ENCODE measurements around the gene ZDHHC12.

The ZDHHC12 gene, protein sequence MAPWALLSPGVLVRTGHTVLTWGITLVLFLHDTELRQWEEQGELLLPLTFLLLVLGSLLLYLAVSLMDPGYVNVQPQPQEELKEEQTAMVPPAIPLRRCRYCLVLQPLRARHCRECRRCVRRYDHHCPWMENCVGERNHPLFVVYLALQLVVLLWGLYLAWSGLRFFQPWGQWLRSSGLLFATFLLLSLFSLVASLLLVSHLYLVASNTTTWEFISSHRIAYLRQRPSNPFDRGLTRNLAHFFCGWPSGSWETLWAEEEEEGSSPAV

GRCh38 chr9:128723866-128724743 lies at the start of gene ZDHHC12:
Gene ZDHHC12, minus strand, starts transcription at chr9:128724127. Its CDS starts 34 bp downstream, at chr9:128724093.
- FAIRE-seq (peak; percentile 42), DNase-seq (ENCODE audit: low spot score) (peak; percentile 99)

- DNase-seq (ENCODE audit: low spot score), result no peak
- no peak for FAIRE-seq
Observed at GRCh38 chr9:128773049-128773448, 49.1 kb upstream of the ZDHHC12 start.

GRCh38 chr9:128771745-128772519 lies 48.0 kb upstream of the ZDHHC12 start, which contains the start of gene ZER1:
Gene ZER1, minus strand, starts transcription at chr9:128771927. Its CDS starts 16,362 bp downstream, at chr9:128755565.
- FAIRE-seq, result no peak

DNA sequence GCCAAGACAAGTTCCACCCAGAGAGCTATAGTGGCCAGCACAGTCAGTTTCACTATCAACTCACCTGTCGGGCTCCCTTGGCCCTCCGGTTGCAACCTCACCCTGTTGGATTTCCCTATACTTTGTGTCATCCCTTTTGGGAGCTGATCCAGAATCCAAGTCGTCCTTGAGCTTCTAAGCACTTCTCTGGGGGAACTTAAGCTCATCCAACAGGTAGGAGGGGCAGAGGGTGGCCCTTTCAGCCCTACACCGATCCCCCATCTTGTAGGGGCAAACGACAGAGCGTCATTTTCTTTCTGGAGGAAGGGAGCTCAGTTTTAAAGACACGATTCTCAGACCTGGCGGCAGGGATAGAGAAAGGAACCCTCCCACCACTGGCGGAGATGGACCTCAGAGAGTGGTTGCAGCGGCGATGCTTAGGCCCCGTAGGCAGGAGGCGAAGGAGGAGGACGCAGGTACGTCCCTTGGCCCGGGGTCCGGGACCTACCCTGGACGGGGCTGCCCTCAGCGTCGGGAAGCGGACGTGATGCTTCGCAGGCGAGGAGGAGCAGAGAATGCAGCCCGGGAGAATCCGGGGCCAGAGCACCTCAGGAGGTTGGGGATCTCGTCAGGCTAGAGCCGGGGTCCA lies 47.3 kb upstream of the ZDHHC12 start:
- DNase-seq (ENCODE audit: low spot score), result peak; percentile 17
- FAIRE-seq, result no peak

More at GRCh38 chr9:128771745-128772519, 48.0 kb upstream of the ZDHHC12 start, which contains the start of gene ZER1:
- DNase-seq (ENCODE audit: low spot score), result peak; percentile 94

DNA sequence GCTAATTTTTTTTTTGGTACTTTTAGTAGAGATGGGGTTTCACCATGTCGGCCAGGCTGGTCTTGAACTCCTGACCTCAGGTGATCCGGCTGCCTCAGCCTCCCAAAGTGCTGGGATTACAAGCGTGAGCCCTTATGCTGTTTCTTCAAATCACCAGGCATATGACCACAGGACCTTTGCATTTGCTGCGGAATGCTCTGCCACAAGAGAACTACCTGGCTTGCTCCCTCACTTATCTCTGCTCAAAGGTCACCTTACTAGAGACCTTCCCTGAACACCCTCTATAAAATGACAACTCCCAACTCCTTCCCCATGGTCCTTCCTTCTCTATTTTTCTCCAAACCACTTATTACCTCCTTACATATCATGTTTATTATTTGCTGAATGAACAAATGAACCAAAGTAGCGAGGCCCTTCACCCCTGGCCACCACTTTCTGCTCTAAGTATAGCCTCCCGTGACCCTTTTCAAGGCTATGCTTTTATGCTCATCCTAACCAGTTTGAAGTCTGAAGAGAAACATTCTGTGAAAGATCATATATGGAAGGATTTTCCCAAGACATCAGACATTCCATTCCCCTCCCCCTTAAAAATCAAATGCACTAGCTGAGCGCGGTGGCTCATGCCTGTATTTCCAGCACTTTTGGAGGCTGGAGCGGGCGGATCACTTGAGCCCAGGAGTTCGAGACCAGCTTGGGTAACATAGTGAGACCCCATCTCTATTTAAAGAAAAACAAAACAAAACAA lies 46.5 kb upstream of the ZDHHC12 start:
- FAIRE-seq, result no peak
- DNase-seq (ENCODE audit: low spot score), result no peak

GRCh38 chr9:128768606-128769005 lies 44.7 kb upstream of the ZDHHC12 start:
- no peak for FAIRE-seq
- no peak for DNase-seq (ENCODE audit: low spot score)

DNA sequence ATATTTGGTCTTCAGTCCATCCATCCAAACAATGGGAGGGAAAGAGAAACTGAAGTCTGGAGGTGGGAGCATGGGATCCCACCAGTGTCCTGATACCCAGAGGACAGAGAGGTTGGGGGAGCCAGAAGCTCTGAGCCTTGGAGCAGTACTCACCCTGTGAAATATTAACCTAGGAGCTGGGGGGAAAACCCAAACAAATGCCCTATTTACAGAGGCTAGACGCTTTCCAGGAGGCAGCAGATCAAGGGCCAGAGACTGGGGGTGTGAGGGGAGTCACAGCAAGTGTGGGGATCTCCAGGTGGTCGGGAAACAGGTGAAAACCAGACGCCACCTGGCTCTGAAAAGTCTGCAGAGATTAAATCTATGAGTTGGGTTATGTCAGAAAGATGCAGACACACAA lies 41.6 kb upstream of the ZDHHC12 start:
- no peak for FAIRE-seq

GRCh38 chr9:128764361-128764760 lies 40.4 kb upstream of the ZDHHC12 start:
- no peak for DNase-seq (ENCODE audit: low spot score)
- no peak for FAIRE-seq

More for the DNA sequence above, 41.6 kb upstream of the ZDHHC12 start:
- no peak for DNase-seq (ENCODE audit: low spot score)

GRCh38 chr9:128762671-128763449 lies 38.9 kb upstream of the ZDHHC12 start:
- DNase-seq (ENCODE audit: low spot score) (no peak), FAIRE-seq (no peak)

- no peak for DNase-seq (ENCODE audit: low spot score)
- FAIRE-seq, result no peak
Observed at GRCh38 chr9:128757602-128758001, 33.7 kb upstream of the ZDHHC12 start.

DNA sequence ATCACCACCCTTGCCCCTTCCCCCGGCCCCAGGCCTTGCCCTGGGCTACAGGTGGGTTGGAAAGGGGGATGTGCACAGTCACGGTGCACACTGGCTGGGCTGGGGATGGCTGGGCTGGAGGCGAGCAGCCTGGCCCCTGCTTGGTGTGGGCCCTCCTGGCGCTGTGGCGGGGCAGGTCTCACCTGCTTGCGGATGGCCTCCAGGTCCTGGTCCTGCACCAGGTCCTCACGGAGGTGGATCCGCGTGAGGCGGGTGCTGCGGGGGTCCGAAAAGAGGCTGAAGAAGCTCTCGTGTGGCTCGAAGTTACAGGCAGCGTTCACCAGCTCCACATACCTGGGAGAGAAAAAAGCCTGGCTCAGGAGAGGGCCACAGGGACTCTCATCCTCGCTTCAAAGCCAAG lies 29.7 kb upstream of the ZDHHC12 start:
- FAIRE-seq (no peak), DNase-seq (ENCODE audit: low spot score) (no peak)

- no peak for DNase-seq (ENCODE audit: low spot score)
- no peak for FAIRE-seq
Observed at GRCh38 chr9:128750926-128751595, 27.1 kb upstream of the ZDHHC12 start.

GRCh38 chr9:128747241-128747640 lies 23.3 kb upstream of the ZDHHC12 start:
- no peak for FAIRE-seq
- no peak for DNase-seq (ENCODE audit: low spot score)

DNA sequence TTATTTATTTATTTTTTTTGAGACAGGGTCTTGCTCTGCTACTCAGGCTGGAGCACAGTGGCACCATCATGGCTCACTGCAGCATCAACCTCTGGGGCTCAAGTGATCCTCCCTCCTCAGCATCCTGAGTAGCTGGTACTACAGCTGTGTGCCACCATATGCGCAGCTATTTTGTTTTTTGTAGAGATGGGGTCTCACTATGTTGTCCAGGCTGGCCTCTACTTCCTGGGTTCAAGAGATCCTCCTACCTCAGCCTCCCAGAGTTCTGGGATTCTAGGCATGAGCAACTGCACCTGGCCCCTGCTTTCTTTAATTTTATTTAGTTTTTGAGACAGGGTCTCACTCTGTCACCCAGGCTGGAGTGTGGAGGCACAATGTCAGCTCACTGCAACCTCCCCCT lies 19.5 kb upstream of the ZDHHC12 start:
- no peak for FAIRE-seq

GRCh38 chr9:128742401-128742800 lies 18.5 kb upstream of the ZDHHC12 start:
- FAIRE-seq, result no peak
- no peak for DNase-seq (ENCODE audit: low spot score)

More for the DNA sequence above, 19.5 kb upstream of the ZDHHC12 start:
- no peak for DNase-seq (ENCODE audit: low spot score)

DNA sequence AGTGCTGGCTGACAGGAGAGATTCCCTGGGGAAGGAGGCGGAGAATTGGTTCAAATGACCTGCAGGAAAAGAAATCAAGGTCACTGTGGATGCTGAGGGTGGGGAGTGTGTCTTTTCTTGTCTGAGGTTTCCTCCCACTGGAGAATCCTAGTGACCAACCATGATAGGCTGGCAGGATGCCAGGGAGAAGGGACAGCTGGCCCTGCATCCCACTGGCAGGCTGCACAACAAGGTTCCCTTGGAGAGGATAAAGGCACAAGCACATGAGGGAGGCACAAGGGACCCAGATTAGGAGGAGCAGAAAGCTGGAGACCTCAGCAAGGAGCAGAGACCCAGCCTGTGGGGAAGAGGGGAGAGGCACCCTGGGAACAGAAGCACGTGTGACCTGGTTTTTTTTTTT lies 11.4 kb upstream of the ZDHHC12 start:
- FAIRE-seq, result no peak
- no peak for DNase-seq (ENCODE audit: low spot score)

DNA sequence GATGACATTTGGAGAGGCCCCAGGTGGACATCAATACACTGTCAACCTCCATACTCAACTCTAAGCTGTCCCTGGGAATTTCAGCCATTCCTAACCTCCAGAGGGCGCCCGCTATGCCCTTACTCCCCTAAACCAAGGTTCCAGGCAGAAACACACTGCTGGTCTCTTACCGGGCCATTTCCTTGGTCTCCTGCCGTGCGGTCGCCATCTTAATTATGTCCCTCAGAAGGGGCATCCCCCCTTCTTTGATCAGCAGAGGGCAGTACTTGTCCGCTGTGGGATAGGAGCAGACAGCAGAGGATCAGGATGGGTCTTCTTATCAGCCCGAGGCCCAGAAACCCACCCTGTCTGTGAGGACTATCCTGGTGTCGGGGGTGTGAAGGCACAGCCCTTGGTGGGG lies 9.3 kb upstream of the ZDHHC12 start:
- FAIRE-seq, result no peak
- DNase-seq (ENCODE audit: low spot score), result peak; percentile 70

DNA sequence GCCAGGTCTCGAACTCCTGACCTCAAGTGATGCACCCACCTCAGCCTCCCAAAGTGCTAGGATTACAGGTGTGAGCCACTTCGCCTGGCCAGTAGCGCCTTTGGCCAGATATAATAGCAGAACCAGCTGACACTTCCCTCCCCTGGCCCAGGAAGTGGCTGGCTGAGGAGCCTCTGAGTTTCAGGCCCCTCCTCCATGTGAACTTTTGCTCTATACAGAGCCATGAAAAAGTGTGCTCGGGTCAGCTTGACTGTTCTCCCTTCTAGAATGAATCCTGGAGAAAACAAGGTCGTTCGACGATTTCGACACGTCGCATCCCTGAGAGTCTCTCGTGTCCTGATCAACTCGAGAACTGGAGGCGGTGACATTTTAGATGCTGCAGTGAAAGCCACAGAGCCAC lies 8.6 kb upstream of the ZDHHC12 start:
- no peak for DNase-seq (ENCODE audit: low spot score)
- FAIRE-seq, result no peak

GRCh38 chr9:128731691-128732090 lies 7.8 kb upstream of the ZDHHC12 start:
- no peak for FAIRE-seq
- DNase-seq (ENCODE audit: low spot score), result no peak
